ENCODE measurements around the gene SLBP.

The SLBP gene

DNA sequence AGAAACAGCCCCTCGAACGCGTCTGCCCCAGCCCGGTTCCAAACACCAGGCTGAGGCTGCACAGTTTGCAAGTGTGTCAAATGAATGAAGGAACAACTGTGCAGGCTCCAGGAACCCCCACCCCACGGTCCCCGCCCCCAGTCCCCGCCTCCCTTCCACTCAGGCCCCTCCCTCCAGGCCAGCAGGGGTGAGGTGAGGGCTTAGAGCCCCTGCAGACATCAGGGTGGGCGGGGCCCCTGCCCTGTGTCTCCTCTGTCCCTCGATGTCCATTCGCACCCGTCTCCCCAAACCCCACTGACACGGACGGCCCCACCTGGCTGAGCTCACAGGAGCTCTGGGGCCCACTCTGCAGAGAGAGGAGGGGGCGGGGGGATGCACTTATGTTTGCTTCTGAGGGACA is 37.7 kb upstream of the SLBP start:
- no peaks in the 10 kb centered on the region for H3K9me3 ChIP-seq (ENCODE audit: control insufficient read depth, low read length)
- H3K27ac ChIP-seq = no peak overlapping the region
- H3K36me3 ChIP-seq (ENCODE audit: control insufficient read depth, insufficient read depth, low read length) = no peaks in the 10 kb centered on the region
- H3K79me2 ChIP-seq = no peaks in the 10 kb centered on the region
- H3K4me1 ChIP-seq = no peaks in the 10 kb centered on the region
- no peak overlapping the region for H3K4me3 ChIP-seq (ENCODE audit: low read depth, low read length)
- TF ChIP-seq, protein P1, sequence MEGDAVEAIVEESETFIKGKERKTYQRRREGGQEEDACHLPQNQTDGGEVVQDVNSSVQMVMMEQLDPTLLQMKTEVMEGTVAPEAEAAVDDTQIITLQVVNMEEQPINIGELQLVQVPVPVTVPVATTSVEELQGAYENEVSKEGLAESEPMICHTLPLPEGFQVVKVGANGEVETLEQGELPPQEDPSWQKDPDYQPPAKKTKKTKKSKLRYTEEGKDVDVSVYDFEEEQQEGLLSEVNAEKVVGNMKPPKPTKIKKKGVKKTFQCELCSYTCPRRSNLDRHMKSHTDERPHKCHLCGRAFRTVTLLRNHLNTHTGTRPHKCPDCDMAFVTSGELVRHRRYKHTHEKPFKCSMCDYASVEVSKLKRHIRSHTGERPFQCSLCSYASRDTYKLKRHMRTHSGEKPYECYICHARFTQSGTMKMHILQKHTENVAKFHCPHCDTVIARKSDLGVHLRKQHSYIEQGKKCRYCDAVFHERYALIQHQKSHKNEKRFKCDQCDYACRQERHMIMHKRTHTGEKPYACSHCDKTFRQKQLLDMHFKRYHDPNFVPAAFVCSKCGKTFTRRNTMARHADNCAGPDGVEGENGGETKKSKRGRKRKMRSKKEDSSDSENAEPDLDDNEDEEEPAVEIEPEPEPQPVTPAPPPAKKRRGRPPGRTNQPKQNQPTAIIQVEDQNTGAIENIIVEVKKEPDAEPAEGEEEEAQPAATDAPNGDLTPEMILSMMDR (IDR thresholded peaks at IDR 0.05) = no peak
- no peak overlapping the region for H2AFZ ChIP-seq
- no peaks in the 10 kb centered on the region for H3K27me3 ChIP-seq (ENCODE audit: control insufficient read depth, insufficient read depth, low read length)
- no peak overlapping the region for H3K4me2 ChIP-seq (ENCODE audit: low read length)
- H3K9ac ChIP-seq = no peak overlapping the region

GRCh38 chr4:1749370-1749769 is 37.3 kb upstream of the SLBP start:
- Histone ChIP-seq H3K36me3 (ENCODE audit: control insufficient read depth, insufficient read depth, low read length) (no peaks in the 10 kb centered on the region), H3K27ac (no peak overlapping the region), H3K4me2 (ENCODE audit: low read length) (no peak overlapping the region), H3K27me3 (ENCODE audit: control insufficient read depth, insufficient read depth, low read length) (no peaks in the 10 kb centered on the region), H3K9me3 (ENCODE audit: control insufficient read depth, low read length) (no peaks in the 10 kb centered on the region), H3K79me2 (no peaks in the 10 kb centered on the region), H2AFZ (no peak overlapping the region), H3K9ac (no peak overlapping the region), H3K4me1 (no peaks in the 10 kb centered on the region), H3K4me3 (ENCODE audit: low read depth, low read length) (no peak overlapping the region)
- TF ChIP-seq, protein P1 (IDR thresholded peaks at IDR 0.05) = no peak

- H3K9me3 ChIP-seq (ENCODE audit: control insufficient read depth, low read length) = no peaks in the 10 kb centered on the region
- no peak overlapping the region for H3K4me2 ChIP-seq (ENCODE audit: low read length)
- no peaks in the 10 kb centered on the region for H3K79me2 ChIP-seq
- H3K27ac ChIP-seq = no peak overlapping the region
- H3K4me1 ChIP-seq = no peaks in the 10 kb centered on the region
- no peaks in the 10 kb centered on the region for H3K27me3 ChIP-seq (ENCODE audit: control insufficient read depth, insufficient read depth, low read length)
- no peak overlapping the region for H3K4me3 ChIP-seq (ENCODE audit: low read depth, low read length)
- TF ChIP-seq, protein P1 (IDR thresholded peaks at IDR 0.05) = peak; percentile 55
- no peak overlapping the region for H3K9ac ChIP-seq
- no peaks in the 10 kb centered on the region for H3K36me3 ChIP-seq (ENCODE audit: control insufficient read depth, insufficient read depth, low read length)
- no peak overlapping the region for H2AFZ ChIP-seq
Observed at GRCh38 chr4:1748465-1748995, 36.4 kb upstream of the SLBP start.

GRCh38 chr4:1747603-1747967 is 35.5 kb upstream of the SLBP start:
- no peak overlapping the region for H3K27ac ChIP-seq
- no peak overlapping the region for H3K4me3 ChIP-seq (ENCODE audit: low read depth, low read length)
- no peak overlapping the region for H3K4me2 ChIP-seq (ENCODE audit: low read length)
- H3K9me3 ChIP-seq (ENCODE audit: control insufficient read depth, low read length) = no peaks in the 10 kb centered on the region
- no peak overlapping the region for H2AFZ ChIP-seq
- no peaks in the 10 kb centered on the region for H3K27me3 ChIP-seq (ENCODE audit: control insufficient read depth, insufficient read depth, low read length)
- no peaks in the 10 kb centered on the region for H3K79me2 ChIP-seq
- no peaks in the 10 kb centered on the region for H3K36me3 ChIP-seq (ENCODE audit: control insufficient read depth, insufficient read depth, low read length)
- TF ChIP-seq, protein P1 (IDR thresholded peaks at IDR 0.05) = no peak
- H3K9ac ChIP-seq = no peak overlapping the region
- H3K4me1 ChIP-seq = no peaks in the 10 kb centered on the region

DNA sequence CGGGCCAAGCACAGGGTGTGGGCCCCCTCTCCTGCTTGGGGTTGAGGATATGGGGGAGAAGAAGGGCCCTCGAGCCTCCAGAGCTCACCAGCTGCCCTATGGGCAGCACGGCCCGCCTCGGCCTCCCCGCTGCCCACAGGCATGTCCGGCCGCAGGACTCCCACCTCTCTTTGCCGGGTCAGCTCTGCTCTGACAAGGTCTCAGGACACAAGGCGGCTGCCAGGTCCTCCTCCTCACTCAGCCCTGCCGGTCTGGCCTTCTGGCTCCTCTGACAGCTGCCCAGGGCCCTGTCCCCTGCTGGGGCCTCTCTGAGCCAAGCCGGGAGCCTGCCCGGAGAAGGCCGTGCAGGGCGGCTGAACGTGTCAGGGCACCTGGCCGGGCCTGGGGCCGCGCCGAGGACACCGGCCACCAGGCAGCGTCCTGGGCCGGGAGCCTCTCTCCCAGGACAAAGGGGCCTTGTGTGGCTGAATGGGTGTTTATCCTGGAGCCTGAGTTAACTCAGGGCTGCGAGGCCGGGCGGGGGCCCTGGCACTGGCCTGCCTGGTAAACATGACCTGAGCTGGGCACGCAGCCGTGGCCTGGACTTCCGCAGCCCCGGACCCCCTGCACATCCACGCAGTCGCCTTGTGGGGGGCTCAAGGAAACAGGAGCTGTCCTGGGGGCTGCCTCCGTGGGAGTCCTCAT is 34.9 kb upstream of the SLBP start:
- Histone ChIP-seq H3K4me3 (ENCODE audit: low read depth, low read length) (no peak overlapping the region), H3K9me3 (ENCODE audit: control insufficient read depth, low read length) (no peaks in the 10 kb centered on the region), H3K9ac (no peak overlapping the region), H3K4me2 (ENCODE audit: low read length) (no peak overlapping the region), H3K36me3 (ENCODE audit: control insufficient read depth, insufficient read depth, low read length) (no peaks in the 10 kb centered on the region), H3K79me2 (no peaks in the 10 kb centered on the region), H3K27ac (no peak overlapping the region), H3K4me1 (no peaks in the 10 kb centered on the region), H2AFZ (no peak overlapping the region), H3K27me3 (ENCODE audit: control insufficient read depth, insufficient read depth, low read length) (no peaks in the 10 kb centered on the region)
- TF ChIP-seq, protein P1 (IDR thresholded peaks at IDR 0.05) = no peak
